Stomach smooth muscle (tissue), 2 donors: Measurements from ENCODE around the gene SPOCK1.

Experiments used
- H3K27ac ChIP-seq: one replicate; pipeline ENCODE4 v1.7.0; 2013; ENCODE audit warnings: mild to moderate bottlenecking, low read length, inconsistent platforms
- H3K27me3 ChIP-seq, 2 donors: one replicate each; pipeline ENCODE4 v1.7.0; 2013; ENCODE audit warnings: low read length in 2 of 2; ENCODE audit not compliant: insufficient read depth in 2 of 2, control insufficient read depth in 1 of 2
- H3K36me3 ChIP-seq, 2 donors: one replicate each; pipeline ENCODE4 v1.7.0; 2013; ENCODE audit warnings: low read length in 2 of 2; ENCODE audit not compliant: control insufficient read depth in 2 of 2, insufficient read depth in 2 of 2
- H3K4me1 ChIP-seq: one replicate; pipeline ENCODE4 v1.7.0; 2013; ENCODE audit warnings: low read length; ENCODE audit not compliant: control insufficient read depth, insufficient read depth
- H3K4me3 ChIP-seq, 2 donors: one replicate each; pipeline ENCODE4 v1.7.0; 2013; ENCODE audit warnings: low read length in 2 of 2
- H3K9ac ChIP-seq, 2 donors: one replicate each; pipeline ENCODE4 v1.7.0; 2013; ENCODE audit warnings: low read length in 2 of 2, mild to moderate bottlenecking in 1 of 2
- H3K9me3 ChIP-seq, 2 donors: one replicate each; pipeline ENCODE4 v1.7.0; 2013; ENCODE audit warnings: low read length in 2 of 2; ENCODE audit not compliant: control insufficient read depth in 2 of 2
- donor health status: healthy.
- donor health status: Pancreatic carcinoma.

Gene SPOCK1

DNA sequence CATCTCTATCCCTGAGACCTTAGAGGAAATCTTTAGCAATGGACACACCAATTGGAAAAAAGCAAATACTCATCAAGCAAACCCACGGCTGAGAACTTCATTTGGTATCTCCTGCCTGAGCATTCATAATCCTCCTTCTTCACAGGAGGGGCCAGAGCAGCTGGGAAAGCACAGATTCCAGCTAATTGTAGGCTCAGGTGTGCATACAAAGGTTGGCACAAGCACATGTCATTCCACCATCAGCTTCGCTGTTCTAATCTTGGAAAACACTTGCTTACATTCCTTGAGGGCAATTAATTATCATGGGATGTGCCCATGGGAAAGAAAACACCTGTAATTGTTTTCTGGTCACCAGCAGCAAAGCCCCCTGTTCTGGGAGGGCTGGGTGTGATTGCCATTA, 376.6 kb downstream of the SPOCK1 start:
- H3K9me3 ChIP-seq, result no peaks in the 10 kb centered on the region
- no peaks in the 10 kb centered on the region for H3K4me1 ChIP-seq
- H3K36me3 ChIP-seq, result no peaks in the 10 kb centered on the region
- no peaks in the 10 kb centered on the region for H3K27me3 ChIP-seq
- no peak overlapping the region for H3K9ac ChIP-seq
- H3K4me3 ChIP-seq, result no peak overlapping the region
- no peak overlapping the region for H3K27ac ChIP-seq

DNA sequence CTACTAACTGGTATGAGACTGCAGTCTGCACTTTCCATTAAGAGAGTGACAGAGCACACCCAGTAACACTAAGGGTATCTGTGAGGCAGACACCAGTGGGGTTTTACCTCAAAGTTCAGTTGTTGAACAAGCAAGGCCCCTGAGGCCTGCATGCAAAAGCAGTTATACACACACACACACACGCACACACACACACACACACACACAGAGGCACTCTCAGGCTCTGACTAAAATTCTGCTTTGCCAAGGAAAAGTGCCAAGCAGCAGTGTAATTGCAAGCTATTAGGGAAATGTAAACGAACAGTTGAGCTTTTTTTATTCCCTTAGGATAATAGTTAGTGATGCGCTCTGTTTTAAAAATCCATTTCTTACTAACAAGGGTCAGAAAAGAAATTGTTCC, 377.1 kb downstream of the SPOCK1 start:
- no peak overlapping the region for H3K27ac ChIP-seq
- H3K4me1 ChIP-seq, result no peaks in the 10 kb centered on the region
- H3K9ac ChIP-seq, result no peak overlapping the region
- H3K4me3 ChIP-seq, result no peak overlapping the region
- no peaks in the 10 kb centered on the region for H3K36me3 ChIP-seq
- no peaks in the 10 kb centered on the region for H3K9me3 ChIP-seq
- H3K27me3 ChIP-seq, result no peaks in the 10 kb centered on the region

DNA sequence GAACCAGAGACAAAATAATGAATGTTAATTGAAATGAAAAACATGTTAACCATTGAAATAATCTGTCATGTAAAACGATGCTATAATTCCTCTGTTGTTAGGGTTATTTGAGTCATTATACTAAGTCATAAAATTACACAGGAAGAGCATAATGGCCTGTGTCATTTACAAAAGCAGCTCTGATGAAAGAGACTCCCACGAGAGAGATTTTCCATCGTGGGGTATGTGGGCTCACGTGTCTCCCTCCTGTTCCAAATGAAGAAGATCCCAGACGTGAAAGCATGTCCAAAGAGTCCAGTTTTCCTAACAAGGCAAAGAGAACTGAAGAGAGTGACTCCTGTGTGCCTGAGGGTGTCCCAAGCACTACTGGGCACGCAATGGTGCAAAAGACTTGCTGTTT, 379.8 kb downstream of the SPOCK1 start:
- Histone ChIP-seq H3K27me3 (no peaks in the 10 kb centered on the region), H3K9ac (no peak overlapping the region), H3K27ac (no peak overlapping the region), H3K36me3 (no peaks in the 10 kb centered on the region), H3K4me1 (no peaks in the 10 kb centered on the region), H3K9me3 (no peaks in the 10 kb centered on the region), H3K4me3 (no peak overlapping the region)

DNA sequence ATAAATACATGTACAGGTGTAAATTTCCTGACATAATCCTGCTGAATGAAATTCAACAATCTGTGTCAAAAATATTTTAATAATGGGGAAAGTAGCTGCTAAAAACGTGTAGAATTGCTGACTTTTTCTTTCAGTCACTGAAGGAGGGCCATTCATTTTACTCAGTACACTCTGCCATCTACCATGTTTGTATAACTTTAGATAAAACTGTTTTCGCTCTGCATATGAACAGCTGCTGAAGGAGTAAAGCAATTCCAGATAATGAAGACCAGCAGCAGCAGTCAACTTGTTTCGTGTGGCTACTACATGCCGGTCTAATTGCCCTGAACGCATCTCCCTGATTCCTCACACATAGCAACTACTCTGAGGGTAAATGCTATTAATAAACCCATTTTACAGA, 380.5 kb downstream of the SPOCK1 start:
- Histone ChIP-seq H3K27me3 (no peaks in the 10 kb centered on the region), H3K27ac (no peak overlapping the region), H3K9ac (no peak overlapping the region), H3K36me3 (no peaks in the 10 kb centered on the region), H3K4me1 (no peaks in the 10 kb centered on the region), H3K4me3 (no peak overlapping the region), H3K9me3 (no peaks in the 10 kb centered on the region)

DNA sequence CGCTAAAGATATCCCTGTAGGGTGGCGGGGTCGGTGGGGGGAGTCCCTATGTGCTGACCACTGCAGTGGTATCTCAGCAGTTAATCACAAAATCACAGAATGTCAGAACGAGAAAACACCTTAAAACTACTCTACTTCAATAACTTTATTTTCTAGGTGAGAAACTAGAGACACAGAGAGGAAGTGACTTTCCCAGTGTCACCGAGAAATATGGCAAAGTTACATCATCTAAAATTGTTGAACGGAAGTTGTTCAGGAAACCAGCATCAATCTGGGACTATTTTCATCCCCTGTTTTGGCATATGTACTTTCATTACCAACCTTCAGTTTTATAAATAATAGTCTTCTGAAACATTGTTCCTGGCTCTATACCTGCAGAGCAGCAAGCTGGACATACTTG, 384.0 kb downstream of the SPOCK1 start:
- H3K27me3 ChIP-seq, result no peaks in the 10 kb centered on the region
- no peaks in the 10 kb centered on the region for H3K4me1 ChIP-seq
- no peak overlapping the region for H3K4me3 ChIP-seq
- H3K36me3 ChIP-seq, result peaks cover 0 to 2% of the 10 kb centered on the region in 2 donors
- no peak overlapping the region for H3K9ac ChIP-seq
- H3K27ac ChIP-seq, result no peak overlapping the region
- no peaks in the 10 kb centered on the region for H3K9me3 ChIP-seq

DNA sequence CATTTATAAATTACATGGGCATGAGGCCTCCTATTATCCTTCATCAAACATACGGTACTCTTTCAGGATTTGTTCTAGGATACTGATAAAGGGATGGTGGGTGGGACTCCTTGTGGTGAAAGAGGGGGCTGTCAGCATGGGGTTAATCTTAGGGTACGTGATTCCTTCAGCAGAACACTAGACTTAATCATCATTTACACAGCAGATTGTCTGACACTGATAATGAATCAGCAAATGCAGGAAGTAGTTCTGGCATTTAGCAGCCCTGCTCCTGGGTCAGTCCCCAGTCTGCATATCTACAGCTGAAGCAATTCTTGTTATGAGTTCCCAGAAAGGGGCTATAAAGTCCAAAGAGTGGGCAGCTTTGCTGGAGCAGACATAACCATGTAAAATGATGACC, 384.6 kb downstream of the SPOCK1 start:
- Histone ChIP-seq H3K27ac (no peak overlapping the region), H3K9ac (no peak overlapping the region), H3K4me1 (no peaks in the 10 kb centered on the region), H3K27me3 (no peaks in the 10 kb centered on the region), H3K36me3 (peaks cover 0 to 2% of the 10 kb centered on the region in 2 donors), H3K4me3 (no peak overlapping the region), H3K9me3 (no peaks in the 10 kb centered on the region)

DNA sequence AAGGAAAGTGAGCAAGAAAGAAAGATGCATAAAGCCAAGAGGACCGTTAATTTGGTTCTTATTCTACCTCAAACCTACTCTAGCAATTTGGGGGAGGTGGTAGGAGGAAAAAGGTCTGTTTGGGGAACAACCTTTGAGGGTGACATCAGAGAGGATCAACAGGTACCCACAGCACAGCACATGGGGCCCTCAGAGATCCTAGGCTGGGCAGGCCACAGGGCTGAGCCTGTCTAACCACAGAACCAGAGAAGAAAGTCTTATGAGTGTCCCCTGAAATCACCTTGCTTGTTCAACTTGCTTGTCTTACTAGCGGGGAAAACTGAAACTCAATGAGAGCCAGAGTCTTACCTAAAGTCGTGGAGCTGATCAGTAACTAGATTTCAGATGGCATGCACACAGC, 385.2 kb downstream of the SPOCK1 start:
- no peak overlapping the region for H3K4me3 ChIP-seq
- no peaks in the 10 kb centered on the region for H3K4me1 ChIP-seq
- peaks cover 0 to 2% of the 10 kb centered on the region in 2 donors for H3K27me3 ChIP-seq

DNA sequence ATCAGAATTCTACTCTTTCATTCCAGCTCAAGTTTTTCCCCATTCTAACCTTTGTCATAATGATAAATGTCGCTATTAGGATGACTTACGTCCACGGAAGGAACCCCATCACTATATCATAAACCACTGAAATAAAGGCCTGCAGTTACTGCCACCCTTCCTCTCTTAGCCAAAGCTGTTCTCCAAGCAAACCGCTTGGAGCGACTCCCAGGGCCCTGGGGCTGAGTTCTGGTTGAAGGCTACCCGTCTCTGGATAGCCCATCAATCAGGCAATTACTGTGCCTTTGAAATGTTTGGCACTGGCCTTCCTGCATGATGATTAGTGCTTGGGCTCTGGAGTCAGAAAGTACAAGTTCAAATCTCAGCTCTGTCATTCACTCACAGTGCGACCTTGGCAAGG, 386.0 kb downstream of the SPOCK1 start:
- Histone ChIP-seq H3K4me3 (no peak overlapping the region), H3K9me3 (no peaks in the 10 kb centered on the region), H3K4me1 (no peaks in the 10 kb centered on the region), H3K27ac (no peak overlapping the region), H3K36me3 (peaks cover 0 to 2% of the 10 kb centered on the region in 2 donors), H3K27me3 (peaks cover 0 to 2% of the 10 kb centered on the region in 2 donors), H3K9ac (no peak overlapping the region)

More for the DNA sequence above, 385.2 kb downstream of the SPOCK1 start:
- H3K27ac ChIP-seq, result no peak overlapping the region
- no peaks in the 10 kb centered on the region for H3K9me3 ChIP-seq
- peaks cover 0 to 2% of the 10 kb centered on the region in 2 donors for H3K36me3 ChIP-seq
- no peak overlapping the region for H3K9ac ChIP-seq

DNA sequence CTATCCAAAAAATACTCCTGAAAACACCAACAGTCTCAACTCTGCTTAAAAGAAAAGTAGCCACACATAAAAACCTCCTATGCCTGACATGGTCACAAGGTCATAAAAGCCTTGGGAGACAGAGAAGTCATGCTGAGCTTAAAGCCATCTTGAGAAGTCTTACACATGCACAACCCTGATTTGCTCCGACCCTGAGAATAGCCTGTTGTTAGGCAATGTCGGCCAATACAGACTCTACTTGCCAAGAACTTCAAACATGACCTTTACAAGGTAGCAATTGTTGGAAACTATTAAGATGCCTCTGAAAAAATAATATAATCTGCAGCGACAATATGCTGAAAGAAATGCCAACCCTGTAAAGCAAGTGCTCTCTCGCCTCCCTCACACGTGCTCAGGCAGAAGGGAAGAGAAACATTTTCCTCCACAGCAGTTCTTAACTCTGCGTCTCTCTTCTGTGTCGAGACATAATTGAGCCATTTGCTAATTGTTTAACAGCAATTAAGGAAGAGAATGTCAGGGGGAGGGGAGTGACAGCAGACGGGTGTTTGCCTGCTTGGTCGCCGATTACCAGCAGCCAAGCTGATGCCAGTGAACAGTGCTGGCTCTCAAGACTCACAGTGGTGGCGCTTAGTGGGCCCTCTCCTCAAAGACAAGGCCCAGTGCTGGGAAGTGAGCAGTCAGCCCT, 393.6 kb downstream of the SPOCK1 start:
- Histone ChIP-seq H3K9me3 (no peaks in the 10 kb centered on the region), H3K4me1 (no peaks in the 10 kb centered on the region), H3K9ac (no peak overlapping the region), H3K27me3 (peaks cover 0 to 2% of the 10 kb centered on the region in 2 donors), H3K27ac (no peak overlapping the region), H3K4me3 (no peak overlapping the region), H3K36me3 (no peaks in the 10 kb centered on the region)

DNA sequence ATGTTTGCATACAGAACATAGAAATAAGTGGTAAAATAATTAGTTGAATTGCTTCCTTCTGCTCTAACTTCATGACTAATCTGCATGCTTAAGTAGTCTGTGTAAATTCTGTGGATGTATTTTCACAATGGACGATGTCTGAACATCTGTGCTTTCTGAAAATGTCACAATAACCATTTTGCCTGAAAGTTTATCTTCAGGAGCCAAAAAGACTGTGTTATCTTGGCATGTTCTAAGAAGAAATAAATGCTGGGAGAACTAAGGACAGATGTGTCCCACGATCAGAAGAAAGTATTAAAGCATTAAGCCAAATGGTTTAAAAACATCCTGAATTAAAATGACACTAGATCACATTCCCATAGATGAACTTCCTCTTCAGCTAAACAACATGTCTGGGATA, 397.6 kb downstream of the SPOCK1 start:
- Histone ChIP-seq H3K4me1 (no peaks in the 10 kb centered on the region), H3K27me3 (no peaks in the 10 kb centered on the region), H3K4me3 (no peak overlapping the region), H3K9me3 (no peaks in the 10 kb centered on the region), H3K9ac (no peak overlapping the region), H3K36me3 (no peaks in the 10 kb centered on the region), H3K27ac (no peak overlapping the region)

DNA sequence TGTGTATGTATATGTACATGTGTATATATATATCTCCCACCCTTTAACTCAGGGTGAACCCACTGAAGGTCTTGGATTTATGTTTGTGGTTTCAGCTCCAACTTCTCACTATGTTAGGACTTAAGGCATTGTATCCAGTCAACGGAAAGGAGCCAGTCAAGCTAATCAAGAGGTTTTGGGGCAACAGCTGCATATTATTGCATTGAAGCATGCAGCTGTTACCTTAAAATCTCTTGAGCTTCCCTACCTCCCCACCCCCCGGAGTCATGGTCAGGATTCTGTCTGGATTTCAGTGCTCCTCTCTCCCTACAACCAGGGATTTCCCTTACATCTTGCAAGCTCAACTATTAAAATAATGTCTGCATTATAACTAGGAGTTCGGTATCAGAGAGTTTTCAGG, 399.5 kb downstream of the SPOCK1 start:
- Histone ChIP-seq H3K27me3 (no peaks in the 10 kb centered on the region), H3K36me3 (no peaks in the 10 kb centered on the region), H3K4me1 (no peaks in the 10 kb centered on the region), H3K9ac (no peak overlapping the region), H3K27ac (no peak overlapping the region), H3K9me3 (no peaks in the 10 kb centered on the region), H3K4me3 (no peak overlapping the region)
